Natural killer cell (primary cell): Measurements from ENCODE around the gene EEF1A2. TPM values are rescaled to one million over a fixed set of nuclear protein-coding genes. Genes with fewer than 3 reads are reported as not detected.
"Not testable (repeated sequence)": the region's sequence is repeated elsewhere in the genome, so short reads cannot be mapped to it uniquely, and the experiment has no call there.

Experiments
- ATAC-seq, 3 donors: fragments of 150-1000 bp in 2 of 3; fragments of 200-7000 bp in 1 of 3; cut with Tn5 transposase; 1 replicate in 1 of 3; 2 replicates in 2 of 3; pipeline ENCODE4 v1.10.0; 2021; ENCODE audit warnings: mild to moderate bottlenecking in 2 of 3, moderate library complexity in 2 of 3
- DNase-seq, 2 donors: peaks; one replicate each; pipeline versions ENCODE4 v3.0.0 to v3.0.0-alpha.2; 2013 to 2021; ENCODE audit warnings: mixed read lengths in 1 of 2
- H3K27ac ChIP-seq: one replicate; pipeline ENCODE4 v1.5.1; 2013; ENCODE audit warnings: mild to moderate bottlenecking, low read length
- H3K27me3 ChIP-seq: one replicate; pipeline ENCODE4 v1.6.1; 2013; ENCODE audit warnings: low read length; ENCODE audit not compliant: control insufficient read depth, insufficient read depth
- H3K36me3 ChIP-seq: one replicate; pipeline ENCODE4 v1.6.1; 2013; ENCODE audit warnings: low read length; ENCODE audit not compliant: control insufficient read depth, insufficient read depth
- H3K4me1 ChIP-seq: one replicate; pipeline ENCODE4 v1.6.1; 2013; ENCODE audit warnings: low read length; ENCODE audit not compliant: control insufficient read depth, insufficient read depth
- H3K4me3 ChIP-seq: one replicate; pipeline ENCODE4 v1.5.1; 2013; ENCODE audit warnings: low read length
- H3K9me3 ChIP-seq: one replicate; pipeline ENCODE4 v1.6.1; 2013; ENCODE audit warnings: low read length; ENCODE audit not compliant: control insufficient read depth, insufficient read depth
- H3K27ac Mint-ChIP-seq, 2 donors: one replicate each; pipeline ENCODE4 v1.8.0; 2022; ENCODE audit warnings: mild to moderate bottlenecking in 2 of 2, mixed read lengths in 2 of 2, moderate library complexity in 1 of 2
- H3K27me3 Mint-ChIP-seq, 2 donors: one replicate each; pipeline ENCODE4 v1.8.0; 2022; ENCODE audit warnings: low read depth in 2 of 2, mixed read lengths in 2 of 2
- H3K36me3 Mint-ChIP-seq: one replicate; pipeline ENCODE4 v1.8.0; 2022; ENCODE audit warnings: mixed read lengths
- H3K4me1 Mint-ChIP-seq, 2 donors: one replicate each; pipeline ENCODE4 v1.8.0; 2022; ENCODE audit warnings: mixed read lengths in 2 of 2
- H3K4me3 Mint-ChIP-seq: one replicate; pipeline ENCODE4 v1.8.0; 2022; ENCODE audit warnings: mild to moderate bottlenecking, moderate library complexity, mixed read lengths
- H3K9me3 Mint-ChIP-seq, 2 donors: one replicate each; pipeline ENCODE4 v1.8.0; 2022; ENCODE audit warnings: mixed read lengths in 2 of 2
- CTCF ChIP-seq: fragments of 200-600 bp; IDR thresholded peaks from one replicate; pipeline ENCODE4 v1.8.0; 2022; ENCODE audit warnings: antibody characterized with exemption
- WGBS: methylation state at CpG from one replicate; pipeline ENCODE4 v1.1.7; 2013; ENCODE audit warnings: missing lambda C conversion rate; ENCODE audit not compliant: insufficient coverage; 5-methylcytosine and 5-hydroxymethylcytosine counted together
- intact Hi-C: fragments of 100-400 bp; cut with micrococcal nuclease; formaldehyde crosslinking; loops from one replicate; pipeline ENCODE4 v1.14.2; 2022
- total RNA-seq, 4 donors: library from RNA; stranded (reverse); fragments of 120-200 nt in 1 of 4; gene quantifications; one replicate each; pipeline versions ENCODE4 v1.2.3 to v1.2.4, GENCODE V29; 2013 to 2022

Gene EEF1A2
- total RNA-seq, 3 donors from 2014 or later (not counting 1 experiment from before 2014, with no cell fraction given) = 0.14 to 0.86 (median 0.35) TPM

GRCh38 chr20:63483834-63484233 is 15.0 kb downstream of the EEF1A2 start:
- no peak for TF ChIP-seq CTCF
- H3K4me3 Mint-ChIP-seq = no peak overlapping the region
- Histone ChIP-seq H3K27me3 (peaks cover 3% of the 10 kb centered on the region), H3K4me1 (no peaks in the 10 kb centered on the region), H3K27ac (no peak overlapping the region), H3K36me3 (no peaks in the 10 kb centered on the region), H3K9me3 (no peaks in the 10 kb centered on the region), H3K4me3 (no peak overlapping the region)
- intact Hi-C loops = no loop called here
- H3K27ac Mint-ChIP-seq = no peak overlapping the region
- no peaks in the 10 kb centered on the region for H3K36me3 Mint-ChIP-seq
- H3K27me3 Mint-ChIP-seq = peaks cover 12 to 23% of the 10 kb centered on the region in 2 donors
- WGBS = 76% methylated on average over 12 of the region's 12 CpGs
- no peaks in the 10 kb centered on the region for H3K9me3 Mint-ChIP-seq
- DNase-seq = no peak
- no peak for ATAC-seq
- no peaks in the 10 kb centered on the region for H3K4me1 Mint-ChIP-seq

GRCh38 chr20:63482021-63482587 is 16.8 kb downstream of the EEF1A2 start:
- H3K27ac Mint-ChIP-seq = no peak overlapping the region
- ATAC-seq (no peak), DNase-seq (no peak)
- peaks cover 12 to 29% of the 10 kb centered on the region in 2 donors for H3K27me3 Mint-ChIP-seq
- TF ChIP-seq CTCF = no peak
- H3K4me3 ChIP-seq = no peak overlapping the region
- H3K4me3 Mint-ChIP-seq = no peak overlapping the region
- H3K4me1 ChIP-seq = no peaks in the 10 kb centered on the region
- WGBS = 70% methylated on average over 11 of the region's 11 CpGs
- H3K4me1 Mint-ChIP-seq = no peaks in the 10 kb centered on the region
- intact Hi-C loops = no loop called here
- peaks cover 2% of the 10 kb centered on the region for H3K27me3 ChIP-seq
- H3K9me3 Mint-ChIP-seq = no peaks in the 10 kb centered on the region
- no peaks in the 10 kb centered on the region for H3K9me3 ChIP-seq
- H3K27ac ChIP-seq = no peak overlapping the region
- no peaks in the 10 kb centered on the region for H3K36me3 Mint-ChIP-seq
- no peaks in the 10 kb centered on the region for H3K36me3 ChIP-seq

- Mint-ChIP-seq H3K27ac (no peak overlapping the region), H3K4me3 (no peak overlapping the region), H3K9me3 (no peaks in the 10 kb centered on the region), H3K36me3 (no peaks in the 10 kb centered on the region), H3K27me3 (peaks cover 12 to 29% of the 10 kb centered on the region in 2 donors), H3K4me1 (no peaks in the 10 kb centered on the region)
- H3K9me3 ChIP-seq = no peaks in the 10 kb centered on the region
- intact Hi-C loops = no loop called here
- no peak overlapping the region for H3K4me3 ChIP-seq
- 66% methylated on average over 12 of the region's 12 CpGs for WGBS
- peaks cover 5% of the 10 kb centered on the region for H3K27me3 ChIP-seq
- no peak for DNase-seq
- no peak for ATAC-seq
- H3K4me1 ChIP-seq = no peaks in the 10 kb centered on the region
- no peak for TF ChIP-seq CTCF
- no peak overlapping the region for H3K27ac ChIP-seq
- H3K36me3 ChIP-seq = no peaks in the 10 kb centered on the region
Measured at GRCh38 chr20:63481503-63481902, 17.4 kb downstream of the EEF1A2 start.

GRCh38 chr20:63479695-63480419 is 19.0 kb downstream of the EEF1A2 start:
- H3K36me3 Mint-ChIP-seq, H3K4me1 ChIP-seq, H3K4me3 Mint-ChIP-seq, DNase-seq, H3K4me1 Mint-ChIP-seq, ATAC-seq, H3K9me3 ChIP-seq, H3K9me3 Mint-ChIP-seq, H3K4me3 ChIP-seq, H3K27ac Mint-ChIP-seq, H3K36me3 ChIP-seq, H3K27ac ChIP-seq: not testable (repeated sequence)
- peaks cover 25 to 29% of the 10 kb centered on the region in 2 donors for H3K27me3 Mint-ChIP-seq
- intact Hi-C loops = loop anchor here (2.0 kb wide), 1 partner anchor 17 kb away; no protein-coding TSS in a partner anchor
- H3K27me3 ChIP-seq = peaks cover 11% of the 10 kb centered on the region
- 72% methylated on average over 32 of the region's 32 CpGs for WGBS
